Measurements from ENCODE around the gene KLHL21. TPM values are rescaled to one million over a fixed set of nuclear protein-coding genes. Genes with fewer than 3 reads are reported as not detected.

The KLHL21 gene
- total RNA-seq, 4 donors from 2014 or later: 48.3 to 98.5 (median 57.0) TPM

DNA sequence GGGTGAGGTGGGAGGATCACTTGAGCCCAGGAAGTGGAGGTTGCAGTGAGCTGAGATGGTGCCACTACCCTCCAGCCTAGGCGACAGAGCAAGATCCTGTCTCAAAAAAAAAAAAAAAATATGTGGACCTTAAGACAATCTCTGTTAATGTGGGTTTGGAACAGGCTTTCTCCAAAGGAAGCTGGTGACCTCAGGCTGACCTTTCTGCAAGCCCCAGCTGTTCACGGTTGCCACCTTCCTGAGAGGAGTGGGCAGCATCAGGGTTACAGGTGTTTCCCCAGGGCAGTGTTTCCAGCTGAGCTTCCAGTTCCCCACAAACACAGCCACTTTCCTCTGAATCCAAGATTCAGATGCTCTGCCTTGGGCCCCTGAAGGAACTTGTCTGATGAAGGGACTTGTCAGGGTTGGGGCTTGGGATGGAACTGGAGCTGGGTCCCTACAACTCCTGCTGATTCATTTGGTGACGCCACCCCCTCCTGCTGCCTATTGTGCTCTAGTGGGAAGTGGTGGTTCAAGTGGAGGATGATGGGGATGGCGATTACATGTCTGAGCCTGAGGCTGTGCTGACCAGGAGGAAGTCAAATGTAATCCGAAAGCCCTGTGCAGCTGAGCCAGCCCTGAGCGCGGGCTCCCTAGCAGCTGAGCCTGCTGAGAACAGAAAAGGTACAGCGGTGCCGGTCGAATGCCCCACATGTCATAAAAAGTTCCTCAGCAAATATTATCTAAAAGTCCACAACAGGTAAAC lies 20.9 kb downstream of the KLHL21 start:
- DNase-seq (ENCODE audit: low spot score) (no peak), ATAC-seq (ENCODE audit: low FRiP score) (no peak)
- TF ChIP-seq, protein P1, sequence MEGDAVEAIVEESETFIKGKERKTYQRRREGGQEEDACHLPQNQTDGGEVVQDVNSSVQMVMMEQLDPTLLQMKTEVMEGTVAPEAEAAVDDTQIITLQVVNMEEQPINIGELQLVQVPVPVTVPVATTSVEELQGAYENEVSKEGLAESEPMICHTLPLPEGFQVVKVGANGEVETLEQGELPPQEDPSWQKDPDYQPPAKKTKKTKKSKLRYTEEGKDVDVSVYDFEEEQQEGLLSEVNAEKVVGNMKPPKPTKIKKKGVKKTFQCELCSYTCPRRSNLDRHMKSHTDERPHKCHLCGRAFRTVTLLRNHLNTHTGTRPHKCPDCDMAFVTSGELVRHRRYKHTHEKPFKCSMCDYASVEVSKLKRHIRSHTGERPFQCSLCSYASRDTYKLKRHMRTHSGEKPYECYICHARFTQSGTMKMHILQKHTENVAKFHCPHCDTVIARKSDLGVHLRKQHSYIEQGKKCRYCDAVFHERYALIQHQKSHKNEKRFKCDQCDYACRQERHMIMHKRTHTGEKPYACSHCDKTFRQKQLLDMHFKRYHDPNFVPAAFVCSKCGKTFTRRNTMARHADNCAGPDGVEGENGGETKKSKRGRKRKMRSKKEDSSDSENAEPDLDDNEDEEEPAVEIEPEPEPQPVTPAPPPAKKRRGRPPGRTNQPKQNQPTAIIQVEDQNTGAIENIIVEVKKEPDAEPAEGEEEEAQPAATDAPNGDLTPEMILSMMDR (IDR thresholded peaks at IDR 0.05): no peak

DNA sequence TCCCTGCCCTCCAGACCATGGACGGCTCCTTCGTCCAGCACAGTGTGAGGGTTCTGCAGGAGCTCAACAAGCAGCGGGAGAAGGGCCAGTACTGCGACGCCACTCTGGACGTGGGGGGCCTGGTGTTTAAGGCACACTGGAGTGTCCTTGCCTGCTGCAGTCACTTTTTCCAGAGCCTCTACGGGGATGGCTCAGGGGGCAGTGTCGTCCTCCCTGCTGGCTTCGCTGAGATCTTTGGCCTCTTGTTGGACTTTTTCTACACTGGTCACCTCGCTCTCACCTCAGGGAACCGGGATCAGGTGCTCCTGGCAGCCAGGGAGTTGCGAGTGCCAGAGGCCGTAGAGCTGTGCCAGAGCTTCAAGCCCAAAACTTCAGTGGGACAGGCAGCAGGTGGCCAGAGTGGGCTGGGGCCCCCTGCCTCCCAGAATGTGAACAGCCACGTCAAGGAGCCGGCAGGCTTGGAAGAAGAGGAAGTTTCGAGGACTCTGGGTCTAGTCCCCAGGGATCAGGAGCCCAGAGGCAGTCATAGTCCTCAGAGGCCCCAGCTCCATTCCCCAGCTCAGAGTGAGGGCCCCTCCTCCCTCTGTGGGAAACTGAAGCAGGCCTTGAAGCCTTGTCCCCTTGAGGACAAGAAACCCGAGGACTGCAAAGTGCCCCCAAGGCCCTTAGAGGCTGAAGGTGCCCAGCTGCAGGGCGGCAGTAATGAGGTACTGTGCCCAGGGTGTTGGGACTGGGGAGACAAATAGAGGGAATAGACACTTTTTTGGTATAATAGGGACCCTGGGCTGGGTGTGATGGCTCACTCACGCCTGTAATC lies 21.9 kb downstream of the KLHL21 start:
- ATAC-seq (ENCODE audit: low FRiP score) (no peak), DNase-seq (ENCODE audit: low spot score) (no peak)
- TF ChIP-seq, protein P1 (IDR thresholded peaks at IDR 0.05): no peak

DNA sequence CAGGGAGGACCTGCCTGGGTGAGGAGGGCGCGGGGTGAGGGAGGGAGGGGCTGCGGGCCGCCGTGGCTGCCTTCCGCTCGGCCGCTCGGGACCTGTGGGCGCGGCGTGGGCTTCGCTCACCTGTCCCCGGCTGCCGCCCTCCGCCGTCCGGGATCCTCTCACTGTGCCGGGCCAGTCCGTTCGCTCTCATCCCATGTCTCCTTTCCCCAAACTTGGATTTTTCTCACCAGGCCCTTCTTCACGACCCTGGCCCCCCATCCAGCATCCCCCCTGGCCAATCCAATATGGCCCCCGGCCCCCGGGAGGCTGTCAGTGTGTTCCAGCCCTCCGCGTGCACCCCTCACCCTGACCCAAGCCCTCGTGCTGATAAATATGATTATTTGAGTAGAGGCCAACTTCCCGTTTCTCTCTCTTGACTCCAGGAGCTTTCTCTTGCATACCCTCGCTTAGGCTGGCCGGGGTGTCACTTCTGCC lies 22.5 kb downstream of the KLHL21 start:
- peak; percentile 30 for ATAC-seq (ENCODE audit: low FRiP score)

DNA sequence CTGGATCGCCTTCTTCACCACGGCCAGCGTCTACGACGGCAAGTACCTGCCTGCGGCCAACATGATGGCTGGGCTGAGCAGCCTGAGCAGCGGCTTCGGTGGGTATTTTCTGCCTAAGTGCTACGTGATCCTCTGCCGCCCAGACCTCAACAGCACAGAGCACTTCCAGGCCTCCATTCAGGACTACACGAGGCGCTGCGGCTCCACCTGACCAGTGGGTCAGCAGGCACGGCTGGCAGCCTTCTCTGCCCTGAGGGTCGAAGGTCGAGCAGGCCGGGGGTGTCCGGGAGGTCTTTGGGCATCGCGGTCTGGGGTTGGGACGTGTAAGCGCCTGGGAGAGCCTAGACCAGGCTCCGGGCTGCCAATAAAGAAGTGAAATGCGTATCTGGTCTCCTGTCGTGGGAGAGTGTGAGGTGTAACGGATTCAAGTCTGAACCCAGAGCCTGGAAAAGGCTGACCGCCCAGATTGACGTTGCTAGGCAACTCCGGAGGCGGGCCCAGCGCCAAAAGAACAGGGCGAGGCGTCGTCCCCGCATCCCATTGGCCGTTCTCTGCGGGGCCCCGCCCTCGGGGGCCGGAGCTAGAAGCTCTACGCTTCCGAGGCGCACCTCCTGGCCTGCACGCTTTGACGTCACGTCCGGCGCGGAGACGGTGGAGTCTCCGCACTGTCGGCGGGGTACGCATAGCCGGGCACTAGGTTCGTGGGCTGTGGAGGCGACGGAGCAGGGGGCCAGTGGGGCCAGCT lies 23.1 kb downstream of the KLHL21 start, which contains the start of gene ZBTB48:
TSS of gene ZBTB48 (plus strand) at position 621 of the 745 bp plus-strand sequence. CDS start 616 bp downstream, outside the sequence.
- ATAC-seq (ENCODE audit: low FRiP score) (peak; percentile 94), DNase-seq (ENCODE audit: low spot score) (peak; percentile 98)
- TF ChIP-seq, protein P1 (IDR thresholded peaks at IDR 0.05): no peak

More for the DNA sequence above, 22.5 kb downstream of the KLHL21 start:
- DNase-seq (ENCODE audit: low spot score): no peak
- TF ChIP-seq, protein P1 (IDR thresholded peaks at IDR 0.05): no peak

DNA sequence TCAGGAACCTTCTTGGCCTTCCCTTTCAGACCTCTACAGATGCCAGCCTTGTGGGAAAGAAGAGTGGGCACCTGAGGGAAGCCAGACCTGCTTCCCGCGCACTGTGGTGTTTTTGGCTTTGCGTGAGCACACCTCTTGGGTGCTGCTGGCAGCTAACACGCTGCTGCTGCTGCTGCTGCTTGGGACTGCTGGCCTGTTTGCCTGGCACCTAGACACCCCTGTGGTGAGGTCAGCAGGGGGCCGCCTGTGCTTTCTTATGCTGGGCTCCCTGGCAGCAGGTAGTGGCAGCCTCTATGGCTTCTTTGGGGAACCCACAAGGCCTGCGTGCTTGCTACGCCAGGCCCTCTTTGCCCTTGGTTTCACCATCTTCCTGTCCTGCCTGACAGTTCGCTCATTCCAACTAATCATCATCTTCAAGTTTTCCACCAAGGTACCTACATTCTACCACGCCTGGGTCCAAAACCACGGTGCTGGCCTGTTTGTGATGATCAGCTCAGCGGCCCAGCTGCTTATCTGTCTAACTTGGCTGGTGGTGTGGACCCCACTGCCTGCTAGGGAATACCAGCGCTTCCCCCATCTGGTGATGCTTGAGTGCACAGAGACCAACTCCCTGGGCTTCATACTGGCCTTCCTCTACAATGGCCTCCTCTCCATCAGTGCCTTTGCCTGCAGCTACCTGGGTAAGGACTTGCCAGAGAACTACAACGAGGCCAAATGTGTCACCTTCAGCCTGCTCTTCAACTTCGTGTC lies 23.9 kb downstream of the KLHL21 start:
- no peak for ATAC-seq (ENCODE audit: low FRiP score)
- no peak for DNase-seq (ENCODE audit: low spot score)
- TF ChIP-seq, protein P1 (IDR thresholded peaks at IDR 0.05): no peak

Data from omental fat pad (tissue), 4 donors.